NCI-H2196 treated with DMSO at 0.1 percent for 48 hours (cell line): ENCODE results near the gene PRRT4.
A peak's percentile ranks its signal among the peaks of the same experiment; 100 is the strongest.

Experiments
- DNase-seq: peaks from one replicate; lab custom pipeline; 2025; ENCODE audit not compliant: unreplicated experiment; lab: John Stamatoyannopoulos, UW

The PRRT4 gene

DNA sequence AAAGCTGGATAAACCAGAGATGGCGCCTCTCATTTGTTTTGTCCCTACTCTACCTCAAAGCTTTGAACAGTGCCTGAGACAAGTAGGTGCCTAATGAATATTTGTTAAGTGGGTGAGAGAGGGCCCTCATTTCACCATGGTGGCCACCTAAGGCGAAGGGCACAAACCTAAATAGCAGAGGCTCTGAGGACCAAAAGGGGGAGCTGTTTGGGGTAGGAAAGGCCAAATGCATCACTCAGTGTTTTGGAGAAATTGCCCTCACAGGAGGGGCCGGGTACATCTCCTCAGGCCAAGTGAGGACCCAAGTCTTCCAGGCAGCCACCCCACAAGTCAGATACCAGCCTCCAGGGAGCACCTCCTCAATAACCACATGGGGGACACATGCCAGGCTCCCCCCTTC lies 34.3 kb upstream of the PRRT4 start:
- DNase-seq, result no peak

GRCh38 chr7:128394904-128395496 lies 33.5 kb upstream of the PRRT4 start:
- no peak for DNase-seq

GRCh38 chr7:128393526-128394330 lies 32.2 kb upstream of the PRRT4 start:
- DNase-seq, result no peak

GRCh38 chr7:128392446-128393327 lies 31.2 kb upstream of the PRRT4 start:
- no peak for DNase-seq

DNA sequence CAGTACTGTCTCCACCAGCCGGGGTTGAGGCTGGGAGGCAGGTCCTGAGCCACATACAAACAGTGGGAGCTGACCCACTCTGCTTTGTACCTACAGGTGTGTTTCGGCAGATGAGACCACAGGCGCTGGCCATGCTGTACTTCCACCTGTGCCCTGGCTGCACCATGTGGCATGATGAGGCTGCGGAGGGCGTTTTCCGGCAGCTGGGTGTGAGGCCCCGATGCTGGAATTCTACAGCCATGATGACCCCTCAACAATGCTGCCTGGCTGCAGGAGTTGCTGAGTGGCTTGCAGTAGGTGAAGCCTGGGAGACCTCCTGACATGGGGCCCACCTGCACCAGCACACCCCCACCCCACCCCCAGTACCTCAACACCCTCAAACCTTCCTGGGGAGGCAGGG lies 30.3 kb upstream of the PRRT4 start:
- DNase-seq, result no peak

GRCh38 chr7:128390871-128391565 lies 29.5 kb upstream of the PRRT4 start:
- no peak for DNase-seq

- no peak for DNase-seq
Observed at GRCh38 chr7:128389618-128390329, 28.3 kb upstream of the PRRT4 start.

GRCh38 chr7:128389085-128389617 lies 27.7 kb upstream of the PRRT4 start:
- DNase-seq, result no peak

- no peak for DNase-seq
Observed at GRCh38 chr7:128388145-128388485, 26.6 kb upstream of the PRRT4 start.

DNA sequence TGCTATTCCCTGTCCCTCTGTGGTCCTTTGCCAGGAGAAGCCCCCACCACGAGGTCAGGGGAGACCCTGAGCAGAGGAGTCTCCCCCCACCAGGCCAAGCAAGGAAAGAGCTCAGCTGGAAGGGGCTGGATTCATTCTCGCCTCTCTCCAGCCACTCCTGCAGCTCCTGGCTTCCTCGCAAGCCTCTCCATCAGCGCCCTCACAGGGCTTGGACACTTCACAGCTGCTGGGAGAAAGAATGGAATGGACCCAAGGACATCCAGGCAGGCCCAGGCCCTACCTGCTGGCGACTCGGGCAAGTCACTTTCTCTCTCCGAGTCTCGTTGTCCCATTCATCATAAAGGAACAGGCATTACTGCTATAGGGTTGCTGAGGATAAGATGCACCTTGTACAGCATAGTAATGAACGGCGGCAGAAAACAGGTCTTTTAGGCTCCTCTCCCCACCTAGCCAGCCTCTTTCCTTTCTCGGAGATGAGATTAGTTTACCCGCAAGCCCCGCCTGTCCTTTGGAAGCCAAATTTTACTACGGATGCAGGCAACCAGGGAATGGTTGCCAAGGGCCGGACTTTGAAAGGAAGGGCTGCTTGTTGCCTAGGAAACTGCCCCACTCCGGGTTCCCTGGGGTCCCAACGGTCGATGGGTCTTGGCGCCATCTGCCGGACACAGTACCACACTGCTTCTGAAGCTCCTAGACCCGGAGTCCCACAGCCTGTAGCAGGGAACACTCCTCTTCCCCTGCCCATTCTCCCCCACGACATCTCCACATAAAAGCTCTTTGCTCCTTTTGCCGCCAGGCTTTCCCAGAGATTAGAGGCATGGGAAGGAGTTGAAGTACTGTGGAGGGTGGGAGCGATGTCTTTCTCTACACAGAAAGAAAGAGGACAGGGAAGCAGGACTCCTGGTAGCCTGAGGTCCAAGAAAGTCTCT lies 26.0 kb upstream of the PRRT4 start:
- DNase-seq, result peak; percentile 76

- no peak for DNase-seq
Observed at GRCh38 chr7:128385988-128386925, 24.8 kb upstream of the PRRT4 start.

GRCh38 chr7:128384726-128385125 lies 23.2 kb upstream of the PRRT4 start:
- no peak for DNase-seq

- no peak for DNase-seq
Observed at GRCh38 chr7:128383776-128384175, 22.3 kb upstream of the PRRT4 start.

GRCh38 chr7:128381161-128381821 lies 19.8 kb upstream of the PRRT4 start:
- DNase-seq, result no peak

DNA sequence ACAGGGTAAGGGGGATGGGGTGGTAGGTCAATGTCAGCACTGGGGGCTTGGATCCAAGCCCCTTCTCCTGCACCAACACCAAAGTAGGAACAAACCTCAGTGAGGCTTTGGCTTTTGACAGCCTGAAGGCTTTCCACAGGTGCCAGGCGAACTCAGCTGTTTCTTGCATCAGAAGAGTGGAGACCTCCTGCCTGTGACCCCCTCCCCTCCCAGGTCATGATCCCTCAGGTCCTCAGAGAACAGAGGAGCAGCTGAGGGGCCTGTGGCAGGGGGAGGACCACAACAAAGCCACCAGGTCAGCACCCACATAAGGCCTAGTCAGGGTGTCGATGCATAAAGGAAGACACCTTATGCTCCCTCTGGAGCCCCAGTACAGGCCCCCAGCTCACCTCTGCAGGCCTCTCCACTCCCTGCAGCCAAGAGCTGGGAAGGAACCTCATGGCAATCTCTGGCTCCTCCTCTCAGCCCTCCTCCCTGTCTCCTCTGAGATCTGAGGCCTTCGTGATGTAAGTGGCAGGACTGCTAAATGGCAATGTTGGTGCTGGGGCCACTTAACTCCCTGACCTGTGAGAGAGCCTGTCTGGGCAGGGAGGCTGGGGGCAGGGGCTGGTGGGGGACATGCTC lies 19.1 kb upstream of the PRRT4 start:
- no peak for DNase-seq

GRCh38 chr7:128379900-128380479 lies 18.5 kb upstream of the PRRT4 start:
- DNase-seq, result no peak

- DNase-seq, result no peak
Observed at GRCh38 chr7:128378637-128379036, 17.1 kb upstream of the PRRT4 start.
